GM19463 (cell line): ENCODE data around the gene A1CF.
"Not testable (repeated sequence)": the region's sequence is repeated elsewhere in the genome, so short reads cannot be mapped to it uniquely, and the experiment has no call there.

Source experiments
- ATAC-seq: cut with Tn5 transposase; IDR thresholded peaks from one replicate; pipeline ENCODE4 v1.9.1; 2021; ENCODE audit warnings: mild to moderate bottlenecking, moderate library complexity; ENCODE audit not compliant: unreplicated experiment

A1CF gene

GRCh38 chr10:50885097-50885859 is at the start of gene A1CF:
TSS of gene A1CF (minus strand) at chr10:50885627. CDS start at chr10:50859940, 25,687 bp downstream.
- no peak for ATAC-seq

GRCh38 chr10:50931948-50932431 is 46.6 kb upstream of the A1CF start:
- ATAC-seq, result no peak

- no peak for ATAC-seq
These were observed 44.2 kb upstream of the A1CF start for GRCh38 chr10:50929670-50930069.

GRCh38 chr10:50928190-50928552 is 42.7 kb upstream of the A1CF start:
- no peak for ATAC-seq

GRCh38 chr10:50927522-50928189 is 42.2 kb upstream of the A1CF start:
- no peak for ATAC-seq

GRCh38 chr10:50923471-50923870 is 38.0 kb upstream of the A1CF start:
- ATAC-seq, result not testable (repeated sequence)

GRCh38 chr10:50919010-50919409 is 33.6 kb upstream of the A1CF start:
- ATAC-seq, result no peak

- ATAC-seq, result no peak
These were observed 33.1 kb upstream of the A1CF start for GRCh38 chr10:50918529-50918928.

GRCh38 chr10:50917486-50917885 is 32.1 kb upstream of the A1CF start:
- ATAC-seq, result no peak

GRCh38 chr10:50909334-50910014 is 24.0 kb upstream of the A1CF start:
- ATAC-seq, result no peak

- ATAC-seq, result no peak
These were observed 22.9 kb upstream of the A1CF start for GRCh38 chr10:50908366-50908765.

- ATAC-seq, result not testable (repeated sequence)
These were observed 20.4 kb upstream of the A1CF start for GRCh38 chr10:50905797-50906196.

GRCh38 chr10:50896721-50897120 is 11.3 kb upstream of the A1CF start:
- no peak for ATAC-seq

- ATAC-seq, result no peak
These were observed 8.9 kb upstream of the A1CF start for GRCh38 chr10:50894312-50894711.

GRCh38 chr10:50892467-50892866 is 7.0 kb upstream of the A1CF start:
- no peak for ATAC-seq

GRCh38 chr10:50884302-50884701 is 1.1 kb downstream of the A1CF start:
- ATAC-seq, result no peak

- ATAC-seq, result no peak
These were observed 1.8 kb downstream of the A1CF start for GRCh38 chr10:50883629-50884028.

- no peak for ATAC-seq
These were observed 2.9 kb downstream of the A1CF start for GRCh38 chr10:50882540-50882983.

- ATAC-seq, result not testable (repeated sequence)
These were observed 4.4 kb downstream of the A1CF start for GRCh38 chr10:50881046-50881445.

- ATAC-seq, result no peak
These were observed 9.0 kb downstream of the A1CF start for GRCh38 chr10:50876429-50876828.

GRCh38 chr10:50874723-50875122 is 10.7 kb downstream of the A1CF start:
- ATAC-seq, result no peak

GRCh38 chr10:50866317-50866716 is 19.1 kb downstream of the A1CF start:
- no peak for ATAC-seq
